MV-4-11 (cell line): Measurements from ENCODE around the gene MARS1.
"Not testable (repeated sequence)": the region's sequence is repeated elsewhere in the genome, so short reads cannot be mapped to it uniquely, and the experiment has no call there.

Source experiments
- DNase-seq: peaks from one replicate; lab custom pipeline; 2025; lab: John Stamatoyannopoulos, UW

Gene MARS1

GRCh38 chr12:57550641-57551549 is 63.0 kb downstream of the MARS1 start:
- DNase-seq, result no peak

DNA sequence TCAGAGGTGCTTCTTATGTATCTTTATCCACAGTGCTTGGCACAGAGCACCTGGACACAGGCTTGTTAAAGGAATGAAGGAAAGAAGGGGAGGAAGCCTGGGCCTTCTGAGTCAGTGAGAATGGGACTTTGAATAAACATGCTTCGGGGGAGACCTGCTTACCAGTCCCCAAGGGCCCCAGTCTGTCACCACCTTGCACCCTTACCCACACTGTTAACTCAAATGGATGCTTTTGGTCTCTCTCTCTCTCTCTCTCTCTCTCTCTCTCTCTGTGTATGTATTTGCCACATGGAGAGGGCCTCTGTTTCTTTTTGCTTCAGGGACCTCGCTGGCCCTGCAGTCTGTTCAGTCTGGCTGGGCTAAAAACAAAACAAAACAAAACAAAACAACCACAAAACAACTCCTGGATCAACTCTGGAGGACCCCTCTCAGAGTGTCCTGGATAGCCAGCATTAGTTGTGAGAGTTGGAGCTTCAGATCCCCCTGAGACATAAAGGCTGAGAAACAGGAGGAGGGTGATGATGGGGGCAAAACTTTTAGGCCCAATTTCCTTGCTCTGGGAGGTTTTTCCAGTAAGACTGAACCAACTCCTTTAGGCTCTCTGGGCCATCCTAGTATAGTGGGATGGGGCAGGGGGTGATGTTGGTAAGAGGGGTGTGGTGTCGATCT is 63.9 kb downstream of the MARS1 start:
- DNase-seq, result no peak

- no peak for DNase-seq
These were observed 64.4 kb downstream of the MARS1 start for GRCh38 chr12:57552306-57552651.

GRCh38 chr12:57552835-57553313 is 65.0 kb downstream of the MARS1 start:
- DNase-seq, result no peak

- no peak for DNase-seq
These were observed 65.7 kb downstream of the MARS1 start for GRCh38 chr12:57553343-57554202.

DNA sequence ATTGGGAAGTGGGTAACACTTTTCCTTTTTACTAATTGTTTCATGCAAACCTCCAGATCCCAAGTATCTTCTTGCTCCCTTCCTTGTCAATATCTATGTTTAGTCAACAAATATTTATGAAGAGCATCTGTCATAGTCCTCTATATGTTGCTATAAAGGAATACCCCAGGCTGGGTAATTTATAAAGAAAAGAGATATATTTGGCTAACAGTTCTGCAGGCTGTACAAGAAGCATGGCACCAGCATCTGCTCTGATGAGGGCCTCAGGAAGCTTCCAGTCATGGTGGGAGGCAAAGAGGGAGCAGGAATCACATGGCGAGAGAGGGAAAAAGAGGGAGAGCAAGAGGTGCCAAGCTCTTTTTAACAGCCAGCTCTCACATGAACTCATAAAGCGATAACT is 66.6 kb downstream of the MARS1 start:
- DNase-seq, result no peak

DNA sequence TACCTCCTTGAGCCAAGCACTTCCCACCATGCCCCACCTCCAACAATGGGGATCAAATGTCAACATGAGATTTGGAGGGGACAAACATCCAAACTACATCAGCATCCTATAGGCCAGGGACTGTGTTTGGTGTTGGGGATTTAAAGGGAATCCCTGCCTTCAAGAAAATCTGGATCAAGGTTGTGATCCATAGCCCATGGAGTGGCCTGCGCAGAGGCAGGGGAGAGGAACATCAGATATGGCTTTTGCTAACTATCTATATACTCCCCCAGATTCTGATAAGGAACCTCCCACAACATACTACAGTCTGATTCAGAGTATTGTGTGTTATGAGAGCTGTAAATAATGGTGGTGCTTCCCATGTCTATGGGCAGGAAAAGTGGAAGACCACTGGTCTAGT is 67.0 kb downstream of the MARS1 start:
- DNase-seq, result no peak

DNA sequence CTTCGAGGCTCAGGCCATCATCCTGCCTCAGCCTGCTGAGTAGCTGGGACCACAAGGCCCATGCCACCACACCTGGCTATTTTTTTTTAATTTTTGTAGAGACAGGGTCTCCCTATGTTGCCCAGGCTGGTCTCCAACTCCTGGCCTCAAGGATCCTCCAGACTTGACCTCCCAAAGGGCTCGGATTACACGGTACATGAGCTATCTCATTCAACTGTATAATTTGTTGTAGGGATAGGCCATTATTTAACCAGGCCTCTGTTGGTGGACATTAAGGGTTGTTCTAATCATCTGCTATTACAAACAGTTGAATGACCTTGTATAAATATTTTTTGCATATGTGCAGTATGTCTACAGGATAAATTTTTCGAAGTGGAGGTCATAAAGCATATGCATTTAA is 71.0 kb downstream of the MARS1 start:
- DNase-seq, result no peak

DNA sequence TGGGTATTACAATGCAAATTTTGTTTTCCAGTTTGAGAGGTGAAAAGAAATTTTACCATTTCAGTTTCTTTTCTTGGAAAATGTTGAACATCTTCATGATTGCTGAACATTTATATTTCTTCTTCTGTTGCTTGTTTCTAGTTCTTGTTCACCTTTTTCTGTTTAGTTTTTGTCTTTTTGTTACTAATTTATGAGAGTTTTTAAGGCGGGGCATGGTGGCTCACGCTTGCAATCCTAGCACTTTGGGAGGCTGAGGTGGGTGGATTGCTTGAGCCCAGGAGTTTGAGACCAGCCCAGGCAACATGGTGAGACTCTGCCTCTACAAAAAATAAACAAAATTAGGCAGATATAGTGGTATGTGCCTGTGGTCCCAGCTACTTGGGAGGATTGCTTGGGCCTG is 72.6 kb downstream of the MARS1 start:
- DNase-seq, result no peak

GRCh38 chr12:57561117-57561516 is 73.2 kb downstream of the MARS1 start:
- not testable (repeated sequence) for DNase-seq

GRCh38 chr12:57563358-57563757 is 75.5 kb downstream of the MARS1 start:
- no peak for DNase-seq

- no peak for DNase-seq
These were observed 76.4 kb downstream of the MARS1 start for GRCh38 chr12:57564178-57564740.
